GM18868 (cell line): Measurements from ENCODE around the gene LUZP1.

Experiments used
- ATAC-seq: cut with Tn5 transposase; IDR thresholded peaks from one replicate; pipeline ENCODE4 v1.9.1; 2021; ENCODE audit warnings: mild to moderate bottlenecking, moderate library complexity; ENCODE audit not compliant: unreplicated experiment

Gene LUZP1

GRCh38 chr1:23091545-23091944 is 77.1 kb downstream of the LUZP1 start:
- ATAC-seq: no peak

- ATAC-seq: no peak
These were observed 78.6 kb downstream of the LUZP1 start for GRCh38 chr1:23090056-23090455.

DNA sequence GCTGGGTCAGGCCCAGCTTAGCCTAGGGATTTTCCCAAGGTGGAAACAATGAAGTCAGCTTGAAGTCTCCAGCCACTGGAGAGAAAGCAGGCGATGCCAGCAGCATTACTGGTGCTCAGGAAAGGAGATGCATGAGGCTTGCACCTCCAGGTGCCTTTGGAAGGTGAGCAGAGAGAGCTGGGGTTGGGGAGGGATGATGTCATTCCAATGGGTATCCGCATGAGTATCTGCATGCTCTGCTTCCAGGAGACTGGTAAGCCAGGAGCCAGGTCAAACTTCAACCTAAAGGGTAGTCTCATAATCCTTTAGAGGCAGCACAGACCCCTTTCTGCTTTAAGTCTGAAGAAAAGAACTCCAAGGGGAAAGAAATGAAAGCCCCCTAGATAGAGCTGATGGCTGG is 80.6 kb downstream of the LUZP1 start:
- ATAC-seq: no peak

DNA sequence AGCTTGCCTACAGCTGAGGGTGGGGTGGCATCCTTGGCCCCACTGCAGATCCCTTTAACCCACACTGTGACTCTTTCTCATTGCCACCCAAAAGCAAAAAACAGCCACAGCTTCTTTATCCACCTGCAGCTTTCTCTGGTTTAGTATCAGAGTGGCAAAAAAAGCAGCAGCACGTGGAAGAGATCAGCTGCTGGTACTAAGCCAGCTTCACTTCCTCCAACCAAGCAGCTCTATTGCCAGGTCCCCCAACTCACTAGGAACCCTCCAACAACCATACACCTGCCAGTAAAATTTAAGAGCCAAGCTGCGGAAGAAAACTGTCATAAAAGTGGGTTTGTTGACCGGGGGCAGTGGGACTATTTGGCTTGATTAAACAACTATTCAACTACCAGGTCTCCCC is 83.0 kb downstream of the LUZP1 start:
- ATAC-seq: no peak

GRCh38 chr1:23084880-23085279 is 83.8 kb downstream of the LUZP1 start:
- no peak for ATAC-seq

- ATAC-seq: no peak
These were observed 84.8 kb downstream of the LUZP1 start for GRCh38 chr1:23083714-23084480.

DNA sequence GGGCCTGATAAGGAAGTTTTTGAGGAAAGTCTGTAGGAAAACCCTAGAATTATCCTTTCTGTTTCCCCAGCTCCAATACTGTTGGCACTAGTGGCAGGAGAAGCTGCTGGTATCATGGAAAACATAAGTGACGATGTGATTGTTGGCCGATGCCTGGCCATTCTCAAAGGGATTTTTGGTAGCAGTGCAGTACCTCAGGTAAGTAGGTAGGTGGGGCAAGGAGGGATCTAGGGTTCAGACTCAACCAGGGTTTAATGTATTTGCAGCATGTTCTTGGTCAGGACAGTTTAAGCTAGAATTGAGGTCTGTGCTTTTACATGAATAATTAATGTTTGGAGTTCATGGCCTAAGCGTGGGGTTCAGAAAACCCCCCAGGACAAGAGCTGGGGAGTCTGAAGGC is 87.3 kb downstream of the LUZP1 start:
- no peak for ATAC-seq

- no peak for ATAC-seq
These were observed 87.8 kb downstream of the LUZP1 start for GRCh38 chr1:23080885-23081284.

- ATAC-seq: no peak
These were observed 89.6 kb downstream of the LUZP1 start for GRCh38 chr1:23079025-23079424.

DNA sequence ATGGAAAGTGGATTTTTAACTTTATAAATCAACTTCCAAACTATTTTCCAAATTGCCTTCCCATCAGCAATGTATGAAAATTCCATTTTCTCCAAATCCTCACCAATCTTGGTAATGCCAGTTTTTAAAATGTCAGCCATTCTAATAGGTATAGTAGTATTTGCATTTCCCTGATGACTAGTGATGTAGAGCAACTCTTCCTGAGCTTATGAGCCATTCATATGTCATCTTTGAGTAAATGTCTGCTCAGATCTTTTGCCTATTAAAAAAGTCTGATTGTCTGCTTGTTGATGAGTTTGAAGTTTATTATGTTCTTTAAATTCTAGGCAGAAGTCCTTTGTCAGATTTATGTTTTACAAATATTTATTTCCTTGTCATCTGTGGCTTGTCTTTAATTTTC is 94.6 kb downstream of the LUZP1 start:
- no peak for ATAC-seq

DNA sequence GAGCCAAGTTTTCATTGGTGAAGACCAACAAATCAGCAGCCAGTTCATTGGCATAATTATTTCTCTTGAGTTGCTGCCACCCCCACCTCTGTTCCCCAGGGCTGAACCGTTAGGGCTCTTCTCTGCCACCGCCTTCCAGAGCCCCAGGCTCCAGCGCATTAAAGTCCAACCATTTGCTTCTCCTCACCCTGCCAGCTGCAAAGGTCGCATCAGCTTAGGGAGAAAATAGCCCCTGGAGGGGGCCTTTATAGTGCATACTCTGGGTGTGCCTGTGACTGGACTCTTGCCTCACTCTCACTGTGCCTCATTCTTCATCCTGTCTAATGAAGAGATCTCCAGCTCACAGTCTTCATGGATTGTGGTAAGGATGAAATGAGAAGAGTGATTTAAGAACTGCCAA is 99.0 kb downstream of the LUZP1 start:
- ATAC-seq: no peak

DNA sequence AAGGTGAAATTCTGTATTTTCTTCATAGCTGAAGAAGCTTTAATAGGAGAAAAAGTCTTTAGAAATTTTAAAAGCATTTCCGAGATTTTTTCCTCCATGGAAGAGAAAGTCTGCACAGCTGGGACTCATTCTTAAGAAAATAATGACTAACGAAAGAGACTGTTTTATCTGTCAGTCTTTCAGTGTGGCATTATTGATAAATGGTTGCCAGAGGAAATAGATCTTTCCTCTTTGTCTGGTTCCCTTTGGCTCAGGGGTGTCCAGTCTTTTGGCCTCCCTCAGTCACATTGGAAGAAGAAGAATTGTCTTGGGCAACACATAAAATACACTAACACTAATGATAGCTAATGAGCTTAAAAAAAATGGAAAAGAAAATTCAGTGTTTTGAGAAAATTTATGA is 99.5 kb downstream of the LUZP1 start:
- ATAC-seq: no peak

GRCh38 chr1:23066075-23066474 is 102.6 kb downstream of the LUZP1 start:
- no peak for ATAC-seq

DNA sequence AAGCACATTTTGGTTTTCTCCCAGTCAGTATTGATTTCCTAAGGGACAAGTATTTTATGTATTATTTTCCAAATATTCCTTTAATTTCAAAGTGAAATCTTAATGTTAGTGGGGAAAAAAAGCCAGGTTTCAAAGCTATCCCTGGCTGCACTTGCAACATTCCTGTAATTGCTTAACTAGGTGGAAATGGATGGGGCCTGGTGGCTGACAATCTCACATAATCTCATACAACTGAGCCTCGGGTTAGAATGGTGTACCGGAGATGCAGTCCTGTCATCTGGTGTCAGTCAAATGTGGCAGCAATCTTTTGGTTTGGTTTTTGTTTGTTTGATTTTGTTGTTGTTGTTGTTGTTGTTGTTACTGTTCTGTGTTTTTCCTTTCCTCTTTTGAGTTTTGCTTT is 103.3 kb downstream of the LUZP1 start:
- ATAC-seq: no peak

DNA sequence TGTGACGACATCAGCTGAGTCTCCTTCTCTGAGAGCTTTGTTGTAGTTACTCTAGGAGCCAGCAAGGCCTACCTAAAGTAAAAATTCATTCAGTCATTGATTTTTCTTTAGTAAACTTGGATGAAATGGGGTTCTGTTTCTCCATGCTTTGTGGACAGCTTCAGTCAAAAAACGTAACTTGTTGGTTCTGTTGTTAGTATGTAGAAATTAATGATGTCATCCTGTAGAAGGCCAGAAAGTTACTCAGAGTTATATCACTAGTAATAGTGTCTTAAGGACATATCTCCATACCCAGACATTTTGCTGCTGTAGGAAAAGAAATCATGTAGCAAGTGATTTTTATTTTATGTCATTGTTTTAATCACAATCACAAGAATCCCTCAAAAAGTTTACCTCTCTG is 106.4 kb downstream of the LUZP1 start:
- ATAC-seq: no peak

DNA sequence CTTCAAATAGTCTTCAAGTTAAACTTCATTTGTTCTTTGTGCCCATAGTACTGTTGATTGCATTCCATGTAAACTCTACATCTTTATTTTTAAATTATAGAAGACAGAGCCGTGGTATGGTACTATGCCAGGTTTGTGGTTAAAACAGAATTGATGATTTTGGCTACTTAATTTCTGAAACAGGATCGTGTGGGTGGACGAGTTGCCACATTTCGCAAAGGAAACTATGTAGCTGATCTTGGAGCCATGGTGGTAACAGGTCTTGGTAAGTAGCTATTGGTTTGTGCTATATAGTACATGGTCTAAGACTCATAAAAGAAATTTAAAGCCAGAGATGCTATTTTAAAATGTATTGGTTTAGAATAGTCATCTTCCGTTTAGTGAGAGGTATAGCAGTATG is 111.4 kb downstream of the LUZP1 start:
- no peak for ATAC-seq

DNA sequence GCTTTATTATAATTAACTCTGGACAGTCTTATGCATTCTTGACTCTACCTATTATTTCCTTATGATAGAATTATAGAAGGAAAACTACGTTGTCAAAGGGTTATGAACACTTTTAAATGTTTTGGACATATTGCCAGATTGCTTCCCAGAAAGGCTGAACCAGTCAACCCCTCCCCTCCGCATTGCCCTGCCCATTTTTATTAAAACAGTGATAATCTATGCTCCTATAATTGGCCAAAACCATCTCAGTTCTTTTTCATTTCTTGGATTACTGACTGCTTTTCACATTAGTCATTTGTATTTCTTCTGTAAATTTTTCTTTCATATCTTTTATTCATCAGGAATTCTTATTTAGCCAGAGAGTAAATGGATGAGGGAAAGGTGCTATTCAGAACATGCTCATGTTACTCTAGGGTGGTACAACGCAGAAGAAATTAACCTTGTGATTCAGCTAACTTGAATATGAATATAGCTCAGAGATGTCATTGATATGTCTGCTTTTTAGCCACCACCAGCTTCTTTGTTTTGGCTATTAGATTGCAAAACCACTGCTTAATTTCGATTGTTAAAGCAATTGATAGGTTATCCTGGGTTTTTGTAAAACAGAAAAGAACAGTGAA is 117.3 kb downstream of the LUZP1 start:
- no peak for ATAC-seq

- no peak for ATAC-seq
These were observed 118.5 kb downstream of the LUZP1 start for GRCh38 chr1:23050201-23050600.

DNA sequence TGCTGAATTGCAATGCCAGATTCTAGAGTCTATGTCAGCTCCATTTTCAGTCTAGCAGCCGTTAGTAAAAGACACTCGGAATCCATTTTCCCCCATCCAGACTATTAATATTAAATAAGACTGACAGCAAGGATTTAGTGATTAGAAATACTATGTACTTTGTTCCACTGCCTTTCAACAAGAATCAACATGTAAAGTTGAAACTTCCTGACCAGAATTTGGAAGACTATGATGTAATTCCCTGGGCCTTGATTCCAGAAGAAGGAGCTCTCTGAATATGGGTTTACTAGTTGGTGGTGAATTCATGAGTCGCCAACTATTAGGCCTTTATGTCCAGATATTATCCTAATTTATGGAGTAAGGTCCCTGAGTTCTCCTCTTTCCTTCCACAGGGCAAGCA is 124.6 kb downstream of the LUZP1 start:
- no peak for ATAC-seq

GRCh38 chr1:23040509-23040908 is 128.1 kb downstream of the LUZP1 start:
- ATAC-seq: no peak

- ATAC-seq: no peak
These were observed 129.3 kb downstream of the LUZP1 start for GRCh38 chr1:23039308-23039826.

GRCh38 chr1:23037081-23037740 is 131.4 kb downstream of the LUZP1 start:
- no peak for ATAC-seq
